MM.1S (cell line): ENCODE measurements around the gene PER2.

Source experiments
- CTCF ChIP-seq: fragments of 300-600 bp; sonication (generic); IDR thresholded peaks from 2 replicates; pipeline ENCODE4 v1.5.1; 2016; ENCODE audit warnings: antibody characterized with exemption, low read length, mixed read lengths
- EZH2 ChIP-seq: fragments of 300-600 bp; sonication (generic); optimal IDR thresholded peaks from 2 replicates; pipeline ENCODE3; 2017; ENCODE audit warnings: low read depth, mild to moderate bottlenecking, antibody characterized with exemption, low read length, mixed read lengths
- EZH2phosphoT487 ChIP-seq: fragments of 300-600 bp; sonication (generic); IDR thresholded peaks from 2 replicates; pipeline ENCODE4 v1.6.1; 2018; ENCODE audit warnings: antibody characterized with exemption, low read length

DNA sequence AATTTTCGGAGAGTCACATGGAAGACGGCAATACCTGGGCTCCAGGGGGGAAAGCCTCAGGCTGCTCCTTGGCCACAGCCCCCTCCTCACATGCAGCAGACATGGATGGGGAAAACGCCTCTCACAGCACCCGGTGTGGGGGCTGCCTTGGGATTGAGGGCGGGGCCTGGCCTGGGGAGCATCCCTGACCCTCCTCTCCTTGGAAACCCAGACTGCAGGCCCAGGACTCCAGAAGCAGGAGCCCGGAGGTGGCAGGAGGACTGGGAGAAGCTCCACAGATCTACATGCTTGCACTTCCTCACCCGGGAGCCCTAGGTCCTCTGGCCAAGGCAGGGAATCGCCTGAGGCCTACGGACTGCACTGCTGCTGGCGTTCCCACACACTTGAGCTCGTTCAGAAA lies 36.4 kb downstream of the PER2 start:
- TF ChIP-seq CTCF (no peak), EZH2 (no peak), EZH2phosphoT487 (no peak)
